Fibroblast of lung (primary cell): Measurements from ENCODE around the gene ADGRG3.

Experiments used
- EZH2 ChIP-seq: IDR thresholded peaks from 2 replicates; pipeline ENCODE4 v1.5.1; 2012; ENCODE audit warnings: low read length, control low read depth, mild to moderate bottlenecking; ENCODE audit errors: missing control alignments
- TF ChIP-seq, protein P1 (sequence below), 2 donors: IDR thresholded peaks in 1 of 2; conservative IDR thresholded peaks in 1 of 2; 1 replicate in 1 of 2; 2 replicates in 1 of 2; pipeline ENCODE4 v1.5.1; 2011 to 2012; ENCODE audit warnings: low read length in 2 of 2, control low read depth in 1 of 2, inconsistent platforms in 1 of 2, low read depth in 1 of 2, mild to moderate bottlenecking in 1 of 2

DNA sequence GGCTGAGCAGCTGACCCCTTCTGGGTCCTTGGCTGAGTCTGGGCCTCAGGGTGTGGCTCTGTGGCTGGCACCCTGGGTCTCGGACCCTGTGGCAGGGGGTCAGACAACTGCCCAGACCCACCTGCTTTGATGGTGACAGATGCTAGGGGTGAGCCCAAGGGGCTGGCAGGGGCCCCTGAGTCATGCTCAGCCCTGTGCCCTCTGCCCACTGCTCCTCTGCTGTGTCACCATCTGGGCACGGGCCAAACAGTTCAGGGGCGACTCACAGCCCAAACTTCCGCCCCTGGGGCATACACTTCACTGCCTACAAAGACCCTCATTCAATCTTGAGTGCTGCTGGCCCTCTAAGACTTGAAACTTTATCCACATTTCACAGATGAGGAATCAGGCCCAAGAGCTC is 33.9 kb upstream of the ADGRG3 start:
- TF ChIP-seq, protein P1, sequence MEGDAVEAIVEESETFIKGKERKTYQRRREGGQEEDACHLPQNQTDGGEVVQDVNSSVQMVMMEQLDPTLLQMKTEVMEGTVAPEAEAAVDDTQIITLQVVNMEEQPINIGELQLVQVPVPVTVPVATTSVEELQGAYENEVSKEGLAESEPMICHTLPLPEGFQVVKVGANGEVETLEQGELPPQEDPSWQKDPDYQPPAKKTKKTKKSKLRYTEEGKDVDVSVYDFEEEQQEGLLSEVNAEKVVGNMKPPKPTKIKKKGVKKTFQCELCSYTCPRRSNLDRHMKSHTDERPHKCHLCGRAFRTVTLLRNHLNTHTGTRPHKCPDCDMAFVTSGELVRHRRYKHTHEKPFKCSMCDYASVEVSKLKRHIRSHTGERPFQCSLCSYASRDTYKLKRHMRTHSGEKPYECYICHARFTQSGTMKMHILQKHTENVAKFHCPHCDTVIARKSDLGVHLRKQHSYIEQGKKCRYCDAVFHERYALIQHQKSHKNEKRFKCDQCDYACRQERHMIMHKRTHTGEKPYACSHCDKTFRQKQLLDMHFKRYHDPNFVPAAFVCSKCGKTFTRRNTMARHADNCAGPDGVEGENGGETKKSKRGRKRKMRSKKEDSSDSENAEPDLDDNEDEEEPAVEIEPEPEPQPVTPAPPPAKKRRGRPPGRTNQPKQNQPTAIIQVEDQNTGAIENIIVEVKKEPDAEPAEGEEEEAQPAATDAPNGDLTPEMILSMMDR (conservative IDR thresholded peaks at IDR 0.05 in 1 of 2, IDR thresholded peaks at IDR 0.05 in 1 of 2; ENCODE audit: low read depth in 1 of 2, low read length in 2 of 2), result no peak
- no peak for TF ChIP-seq EZH2
